GM18868 (cell line): ENCODE measurements around the gene LDB2.

Experiments used
- ATAC-seq: cut with Tn5 transposase; IDR thresholded peaks from one replicate; pipeline ENCODE4 v1.9.1; 2021; ENCODE audit warnings: mild to moderate bottlenecking, moderate library complexity; ENCODE audit not compliant: unreplicated experiment

Gene LDB2

GRCh38 chr4:16887887-16888286 is 10.6 kb downstream of the LDB2 start:
- ATAC-seq = no peak

- ATAC-seq = no peak
Observed at GRCh38 chr4:16884673-16885460, 13.6 kb downstream of the LDB2 start.

- ATAC-seq = no peak
Observed at GRCh38 chr4:16883806-16884205, 14.6 kb downstream of the LDB2 start.

DNA sequence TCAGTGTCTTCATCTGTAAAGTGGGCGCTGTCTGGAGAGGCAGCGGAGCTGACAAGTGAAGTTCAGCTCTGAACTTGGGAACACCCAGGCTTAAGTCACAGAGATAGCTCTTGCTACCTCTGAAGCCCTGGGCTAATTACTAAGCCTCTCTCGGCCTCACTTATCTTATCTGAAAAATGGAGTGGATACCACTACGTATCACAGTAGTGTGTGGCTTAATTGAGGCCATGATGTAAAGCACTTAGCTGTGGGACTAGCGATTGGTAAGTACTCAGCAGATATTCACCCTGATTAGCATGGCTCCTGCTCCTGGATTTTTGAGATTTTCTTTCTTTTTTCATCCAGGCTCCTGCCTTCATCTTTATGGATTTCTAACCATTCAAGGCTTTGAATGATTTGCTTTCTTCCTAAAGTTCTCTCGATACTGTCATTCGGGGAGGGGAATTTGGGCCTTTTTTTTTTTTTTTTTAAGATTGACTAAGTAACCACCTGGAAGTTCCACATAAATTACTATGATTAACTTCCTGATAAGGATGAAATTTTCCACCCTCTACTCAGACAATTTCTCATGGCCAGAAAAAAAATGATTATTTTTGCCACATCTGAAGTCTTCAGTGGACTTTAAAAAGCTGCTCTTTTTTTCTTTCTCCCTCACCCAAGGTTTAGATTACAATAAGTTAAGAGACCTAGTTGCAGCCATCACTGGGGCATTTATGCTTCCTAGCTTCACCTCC is 17.1 kb downstream of the LDB2 start:
- ATAC-seq = no peak

- no peak for ATAC-seq
Observed at GRCh38 chr4:16875487-16875886, 23.0 kb downstream of the LDB2 start.

- ATAC-seq = no peak
Observed at GRCh38 chr4:16869594-16870245, 28.7 kb downstream of the LDB2 start.

- ATAC-seq = no peak
Observed at GRCh38 chr4:16868674-16869073, 29.8 kb downstream of the LDB2 start.

DNA sequence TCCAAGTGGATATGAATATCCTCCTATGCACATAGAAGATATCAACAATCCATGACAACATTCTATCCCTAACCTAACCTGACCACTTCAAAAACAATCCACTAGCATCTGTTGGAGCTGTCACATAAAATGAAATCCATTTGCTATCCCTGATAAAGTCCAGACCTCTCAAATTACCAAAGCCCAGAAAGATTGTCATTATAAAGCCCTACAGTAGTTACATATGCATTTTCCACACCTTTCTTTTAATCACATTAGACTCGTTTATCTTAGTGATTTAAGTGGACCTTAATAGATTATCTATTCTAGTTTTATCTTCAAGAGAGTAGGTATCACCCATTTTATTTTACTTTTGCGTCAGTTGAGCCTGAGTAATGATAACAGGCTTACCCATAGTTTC is 30.6 kb downstream of the LDB2 start:
- no peak for ATAC-seq

- no peak for ATAC-seq
Observed at GRCh38 chr4:16866974-16867373, 31.5 kb downstream of the LDB2 start.

- no peak for ATAC-seq
Observed at GRCh38 chr4:16865897-16866283, 32.6 kb downstream of the LDB2 start.

DNA sequence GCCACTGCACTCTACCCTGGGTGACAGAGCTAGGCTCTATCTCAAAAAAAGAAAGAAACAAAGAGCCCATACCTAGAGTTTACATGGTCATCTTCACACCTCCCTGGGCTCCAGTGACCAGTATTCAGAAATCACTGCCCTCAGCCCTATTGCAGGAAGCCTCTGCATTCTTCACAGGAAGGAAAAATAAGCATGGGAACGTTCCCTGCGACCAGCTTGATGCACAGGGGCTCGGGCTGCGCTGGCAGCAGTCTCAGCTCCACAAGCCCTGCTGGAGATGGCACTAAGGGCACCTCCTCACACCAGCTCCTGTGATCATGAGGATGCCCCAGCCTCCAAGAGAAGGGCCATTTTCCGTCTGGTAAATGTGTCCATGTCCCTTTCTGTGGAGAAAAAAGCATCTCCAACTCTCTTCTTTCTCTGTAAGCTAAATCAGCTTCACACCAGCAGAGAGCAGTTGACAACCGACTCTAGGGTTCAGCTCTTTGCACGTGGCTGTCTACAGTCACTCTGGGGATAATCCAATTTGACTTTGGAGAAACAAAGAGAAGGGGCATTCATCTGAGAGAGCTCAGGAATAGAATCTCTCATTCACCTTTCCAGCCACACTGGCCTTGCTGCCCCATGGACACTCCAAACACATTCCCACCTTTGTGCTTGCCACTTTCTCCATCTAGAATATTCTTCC is 33.1 kb downstream of the LDB2 start:
- ATAC-seq = no peak

DNA sequence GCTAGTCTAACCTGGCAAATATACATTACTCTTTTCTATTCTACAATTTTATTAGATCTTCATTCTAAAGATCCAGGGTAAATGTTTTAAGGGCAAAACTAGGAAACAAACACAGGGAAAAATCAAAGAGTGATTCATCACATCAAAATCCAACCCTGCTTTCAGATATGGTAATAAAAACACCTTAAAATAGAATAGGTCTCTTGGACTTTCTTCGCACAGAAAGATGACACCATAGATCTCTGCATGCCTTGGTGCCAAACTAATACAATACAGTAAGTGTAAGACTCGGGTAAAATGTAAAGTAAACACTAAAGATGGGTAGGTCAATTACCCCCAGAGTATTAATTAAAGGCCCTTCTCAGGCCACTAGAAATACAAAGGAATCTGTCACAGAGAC is 34.2 kb downstream of the LDB2 start:
- ATAC-seq = no peak

- ATAC-seq = no peak
Observed at GRCh38 chr4:16862697-16863096, 35.7 kb downstream of the LDB2 start.

GRCh38 chr4:16860516-16860915 is 37.9 kb downstream of the LDB2 start:
- no peak for ATAC-seq

DNA sequence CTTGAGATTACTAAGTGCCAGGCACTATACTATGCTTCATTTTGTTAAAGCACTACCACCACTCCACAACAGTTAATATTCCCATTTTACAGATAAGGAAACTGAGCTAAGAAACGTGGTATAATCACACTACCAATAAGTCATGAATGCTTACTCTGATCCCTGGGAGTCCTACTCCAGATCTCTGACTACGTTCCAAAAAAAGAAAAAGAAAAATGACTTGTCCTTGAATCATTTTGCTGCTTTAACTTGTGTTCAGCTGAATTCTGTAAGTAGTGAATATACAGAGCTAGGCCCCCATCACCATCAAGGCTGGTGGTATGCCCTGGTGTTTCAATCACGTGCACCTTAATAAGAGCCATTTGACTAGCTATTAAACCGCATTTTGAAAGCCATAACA is 39.4 kb downstream of the LDB2 start:
- ATAC-seq = no peak

GRCh38 chr4:16858275-16858752 is 40.1 kb downstream of the LDB2 start:
- no peak for ATAC-seq

DNA sequence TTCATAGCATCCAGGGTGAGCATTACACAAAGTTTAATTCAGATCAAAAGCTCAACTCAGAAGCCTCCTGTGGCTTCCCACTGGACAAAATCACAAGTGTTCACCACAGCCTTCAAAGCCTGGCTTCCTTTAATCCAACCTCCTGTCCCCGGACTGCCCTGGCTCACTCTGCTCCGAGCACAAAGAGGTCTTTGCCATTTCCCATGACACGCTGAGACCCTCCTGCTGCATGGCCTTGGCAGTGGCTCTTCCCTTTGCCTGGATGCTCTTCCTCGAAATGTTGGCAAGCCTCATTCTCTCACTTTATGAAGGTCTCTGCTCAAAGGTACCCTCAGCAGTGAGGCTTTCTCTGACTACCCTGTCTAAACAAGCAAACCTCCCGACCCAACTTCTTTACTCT is 41.0 kb downstream of the LDB2 start:
- no peak for ATAC-seq

DNA sequence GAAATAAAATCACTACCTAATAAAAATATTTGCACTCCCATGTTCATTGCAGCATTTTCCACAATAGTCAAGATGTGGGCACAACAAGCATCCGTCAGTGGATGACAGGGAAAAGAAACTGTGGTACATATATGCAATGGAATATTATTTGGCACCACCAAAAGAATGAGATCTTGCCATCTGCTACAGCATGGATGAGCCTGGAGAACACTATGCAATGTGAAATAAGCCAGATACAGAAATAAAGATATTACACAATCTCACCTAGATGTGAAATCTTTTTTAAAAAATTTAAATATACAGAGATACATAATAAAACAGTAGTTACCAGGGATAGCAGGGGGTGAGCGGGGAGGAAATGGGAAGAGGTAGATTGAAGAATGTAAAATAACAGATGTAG is 44.8 kb downstream of the LDB2 start:
- no peak for ATAC-seq

DNA sequence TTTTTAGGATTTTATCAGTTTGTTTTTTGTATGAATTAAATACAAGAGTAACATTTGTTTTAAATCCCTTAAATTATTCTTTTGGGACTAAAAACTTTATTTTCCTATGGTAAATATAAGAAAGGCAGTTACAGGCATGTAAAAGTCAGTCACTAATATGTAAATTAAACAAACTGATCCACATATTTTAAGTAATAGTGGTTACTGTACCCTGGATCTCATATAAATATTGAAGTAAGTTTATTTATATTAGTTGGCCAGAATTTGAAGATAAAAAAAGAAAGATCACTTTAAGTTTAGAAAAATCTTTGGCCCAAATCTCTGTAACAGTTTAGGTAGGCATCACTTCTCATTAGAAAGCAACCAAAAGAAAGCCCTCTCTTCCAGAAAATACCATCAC is 45.8 kb downstream of the LDB2 start:
- no peak for ATAC-seq

GRCh38 chr4:16852228-16852627 is 46.2 kb downstream of the LDB2 start:
- ATAC-seq = no peak

DNA sequence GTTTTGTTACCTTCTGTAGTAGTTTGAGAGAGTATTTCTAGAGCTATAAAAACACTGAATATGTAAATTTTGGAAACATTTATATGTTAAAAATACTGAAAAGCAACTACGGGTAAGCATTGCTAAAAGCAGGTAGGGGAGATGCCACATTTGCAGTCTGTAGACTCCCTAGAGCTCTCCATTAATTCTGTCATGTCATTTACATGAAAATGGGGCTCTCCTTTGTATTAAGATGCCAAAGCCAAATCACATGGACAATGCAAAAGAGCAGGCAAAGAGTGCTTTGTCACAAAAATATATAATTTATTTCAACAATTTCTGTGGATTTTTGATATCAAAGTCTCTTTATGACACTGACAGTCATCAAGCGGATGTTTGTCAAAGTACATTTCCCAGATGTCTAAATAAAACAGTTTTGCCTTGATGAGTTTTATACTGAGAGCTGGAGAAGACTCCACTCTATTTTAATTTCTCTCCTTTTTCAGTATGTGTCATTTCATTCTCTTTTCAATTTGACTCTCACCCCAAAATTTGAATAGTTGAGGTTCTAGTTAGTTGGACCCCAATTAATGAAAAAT is 51.8 kb downstream of the LDB2 start:
- no peak for ATAC-seq
